Measurements from ENCODE around the gene PXMP2.

PXMP2 gene

GRCh38 chr12:132653567-132654290, 33.7 kb upstream of the PXMP2 start:
- TF ChIP-seq CTCF (conservative IDR thresholded peaks at IDR 0.05; ENCODE audit: low read depth, low read length) = no peak
- no peak overlapping the region for H3K4me3 ChIP-seq (ENCODE audit: low read depth, low read length)
- no peak for DNase-seq (ENCODE audit: low read depth)

- no peak for TF ChIP-seq CTCF (conservative IDR thresholded peaks at IDR 0.05; ENCODE audit: low read depth, low read length)
- H3K4me3 ChIP-seq (ENCODE audit: low read depth, low read length) = no peak overlapping the region
- DNase-seq (ENCODE audit: low read depth) = no peak
Observed at GRCh38 chr12:132657004-132657727, 30.2 kb upstream of the PXMP2 start.

DNA sequence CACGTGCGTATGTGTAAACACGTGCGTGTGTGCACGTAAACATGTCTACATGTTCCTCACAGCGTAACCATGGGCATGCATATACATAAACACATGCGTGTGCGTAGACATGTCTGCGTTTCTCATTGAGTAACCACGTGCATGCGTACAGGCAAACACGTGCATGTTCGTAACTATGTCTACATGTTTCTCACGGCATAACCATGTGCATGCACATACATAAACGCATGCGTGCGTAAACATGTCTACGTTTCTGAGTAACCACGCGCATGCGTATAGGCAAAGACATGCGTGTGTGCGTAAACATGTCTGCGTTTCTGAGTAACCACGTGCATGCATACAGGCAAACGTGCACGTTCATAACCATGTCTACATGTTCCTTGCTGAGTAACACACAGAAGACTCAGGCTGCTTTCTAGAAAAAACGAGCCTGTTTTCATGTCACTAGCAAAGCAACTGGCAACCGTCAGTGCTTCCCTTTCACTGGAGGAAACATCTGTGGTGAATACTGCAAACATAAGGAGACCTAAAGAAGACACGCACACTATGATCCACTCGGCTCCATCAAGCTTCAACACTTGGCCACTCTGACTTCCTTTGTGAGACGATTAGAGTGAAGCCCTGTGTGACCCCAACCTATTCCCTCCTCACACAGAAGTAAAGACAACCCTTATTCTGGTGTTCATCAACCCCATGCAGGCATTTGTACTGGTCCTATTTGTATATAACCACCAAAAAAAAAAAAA, 29.1 kb upstream of the PXMP2 start:
- DNase-seq (ENCODE audit: low read depth) = no peak
- TF ChIP-seq CTCF (conservative IDR thresholded peaks at IDR 0.05; ENCODE audit: low read depth, low read length) = no peak
- no peak overlapping the region for H3K4me3 ChIP-seq (ENCODE audit: low read depth, low read length)

DNA sequence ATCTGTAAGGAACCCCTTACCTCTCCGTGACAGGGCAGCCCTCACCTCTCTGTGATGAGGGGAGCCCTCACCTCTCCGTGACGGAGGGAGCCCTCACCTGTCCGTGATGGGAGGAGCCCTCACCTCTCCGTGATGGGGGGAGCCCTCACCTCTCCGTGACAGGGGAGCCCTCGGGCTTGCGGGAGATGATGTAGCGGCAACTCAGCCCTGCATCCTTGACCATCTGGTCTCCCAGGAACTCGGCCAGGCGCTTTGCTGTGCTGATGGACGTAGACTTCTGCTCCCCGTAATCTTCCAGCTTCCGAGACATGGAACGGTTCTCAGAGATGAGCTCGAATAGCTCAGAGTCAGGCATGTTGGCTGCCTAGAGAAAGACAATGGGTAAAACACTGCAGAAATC, 28.2 kb upstream of the PXMP2 start:
- no peak for DNase-seq (ENCODE audit: low read depth)
- TF ChIP-seq CTCF (conservative IDR thresholded peaks at IDR 0.05; ENCODE audit: low read depth, low read length) = no peak
- H3K4me3 ChIP-seq (ENCODE audit: low read depth, low read length) = no peak overlapping the region

DNA sequence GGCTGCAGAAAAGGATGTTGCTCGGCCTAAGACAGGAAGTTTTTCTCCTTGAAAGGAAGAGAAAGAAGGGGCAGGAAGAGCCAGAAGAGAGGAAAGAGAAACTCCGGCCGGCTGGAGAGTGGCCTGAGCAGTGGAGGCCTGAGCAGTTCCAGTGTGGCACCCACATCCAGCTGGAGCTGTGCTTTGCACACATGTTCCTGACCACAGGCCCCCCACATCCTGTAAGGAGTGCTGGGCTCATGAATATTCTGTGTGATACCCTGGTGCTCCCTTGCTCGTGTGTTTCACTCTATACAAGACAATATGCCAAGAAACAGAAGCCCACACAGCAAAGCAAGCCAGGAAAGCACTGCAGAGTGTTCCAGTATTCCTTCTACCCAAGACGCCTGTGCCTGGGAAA, 27.3 kb upstream of the PXMP2 start:
- no peak overlapping the region for H3K4me3 ChIP-seq (ENCODE audit: low read depth, low read length)
- no peak for TF ChIP-seq CTCF (conservative IDR thresholded peaks at IDR 0.05; ENCODE audit: low read depth, low read length)
- DNase-seq (ENCODE audit: low read depth) = no peak

- no peak overlapping the region for H3K4me3 ChIP-seq (ENCODE audit: low read depth, low read length)
- no peak for TF ChIP-seq CTCF (conservative IDR thresholded peaks at IDR 0.05; ENCODE audit: low read depth, low read length)
- no peak for DNase-seq (ENCODE audit: low read depth)
Observed at GRCh38 chr12:132660996-132661395, 26.4 kb upstream of the PXMP2 start.

All from choroid plexus epithelial cell (primary cell).